NCI-H526 (cell line): Measurements from ENCODE around the gene FKBP11.
A peak's percentile ranks its signal among the peaks of the same experiment; 100 is the strongest.

Experiments used
- DNase-seq, 2 experiments: peaks; one replicate each; lab custom pipeline; 2025; lab: John Stamatoyannopoulos, UW

Gene FKBP11

DNA sequence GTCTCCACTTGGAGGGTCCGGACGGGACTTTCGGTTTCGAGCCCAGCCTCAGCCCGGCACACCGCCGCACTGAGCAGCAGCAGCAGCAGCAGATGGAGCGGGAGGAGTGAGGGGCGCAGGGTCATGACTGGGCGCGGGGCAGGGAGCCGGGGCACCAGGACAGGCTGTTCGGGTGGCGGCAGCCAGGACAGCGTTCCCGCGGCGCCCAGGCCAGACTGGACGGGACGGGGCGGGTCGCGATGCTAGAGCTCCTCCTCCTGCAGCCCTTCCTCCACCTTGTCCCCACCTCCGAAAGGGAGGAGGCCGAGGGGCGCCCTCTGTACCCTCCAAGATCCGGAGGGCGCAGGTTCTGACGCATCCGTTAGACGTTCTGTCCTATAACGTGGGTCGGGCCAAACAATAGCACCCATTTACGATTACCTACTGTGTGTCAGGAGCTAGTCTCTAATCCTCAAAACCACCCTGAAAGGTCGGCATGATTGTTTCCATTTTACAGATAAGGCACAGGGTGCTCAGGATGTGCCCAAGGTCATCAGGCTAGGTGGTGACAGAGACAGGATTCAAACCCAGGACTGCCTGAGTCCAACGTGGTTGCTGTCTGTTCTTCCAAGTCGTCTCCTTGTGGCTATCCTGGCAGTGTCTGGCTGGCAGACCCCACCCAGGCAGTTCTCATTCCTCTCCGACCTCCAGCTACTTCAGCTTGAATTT is at the start of gene FKBP11:
FKBP11 (minus strand) TSS at position 189 of the 708 bp plus-strand sequence; CDS start at position 125, 64 bp downstream.
- DNase-seq, result peak in 1 of 2 experiments; percentile 42

DNA sequence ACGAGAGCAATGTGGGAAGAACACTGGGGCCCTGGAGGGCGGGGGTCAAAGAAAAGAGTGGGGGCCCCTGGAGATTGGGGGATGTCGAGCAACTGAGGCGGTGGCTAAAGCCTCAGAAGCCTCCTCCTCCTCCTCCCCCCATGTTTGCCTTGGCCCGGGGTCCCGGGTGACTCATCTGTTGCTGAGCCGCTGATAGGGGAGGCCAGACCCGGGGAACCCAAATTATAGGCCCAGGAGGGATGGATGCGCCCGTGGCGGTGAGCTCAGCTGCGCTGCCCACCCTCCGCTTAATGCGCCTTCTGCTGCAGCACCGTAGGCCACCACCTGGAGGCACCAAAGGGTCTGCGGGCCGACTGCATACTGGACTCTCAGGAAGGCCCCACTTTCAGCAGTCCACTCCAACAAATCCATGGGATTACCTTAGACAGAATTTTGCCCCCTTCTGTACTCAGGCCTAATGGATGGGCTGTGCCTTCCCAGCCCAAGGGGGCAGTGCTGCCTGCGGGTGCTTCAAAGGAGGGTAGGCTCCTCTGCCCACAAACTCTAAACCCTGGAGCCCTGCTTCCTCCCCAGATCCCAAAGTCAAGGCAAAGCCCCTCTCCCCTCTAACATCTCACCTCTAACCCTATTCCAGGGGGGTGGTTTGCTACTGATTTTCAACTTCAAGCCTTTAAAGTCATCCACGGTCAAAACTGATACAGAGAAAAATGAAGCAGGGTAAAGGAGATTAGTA is 48.8 kb upstream of the FKBP11 start:
- DNase-seq, result no peak

DNA sequence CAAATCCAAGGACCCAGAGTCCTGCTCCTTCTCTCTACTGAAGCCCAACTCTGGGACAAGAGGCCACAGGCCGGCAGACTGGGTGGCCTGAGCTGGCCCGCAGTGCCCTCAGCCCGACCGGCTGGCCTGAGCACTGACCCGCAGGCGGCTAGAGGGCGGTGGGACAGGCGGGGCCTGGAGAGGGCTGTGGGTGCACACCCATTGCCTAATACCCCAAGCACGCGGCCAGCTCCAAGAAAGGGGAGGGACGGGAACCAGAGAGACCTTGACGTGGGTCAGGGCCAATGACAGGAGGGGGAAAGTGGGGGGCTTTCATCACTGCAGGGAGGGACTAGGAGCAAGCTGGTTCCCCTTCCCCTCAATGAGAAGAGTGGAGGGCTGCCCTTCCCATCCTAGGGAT is 48.2 kb upstream of the FKBP11 start:
- no peak for DNase-seq

DNA sequence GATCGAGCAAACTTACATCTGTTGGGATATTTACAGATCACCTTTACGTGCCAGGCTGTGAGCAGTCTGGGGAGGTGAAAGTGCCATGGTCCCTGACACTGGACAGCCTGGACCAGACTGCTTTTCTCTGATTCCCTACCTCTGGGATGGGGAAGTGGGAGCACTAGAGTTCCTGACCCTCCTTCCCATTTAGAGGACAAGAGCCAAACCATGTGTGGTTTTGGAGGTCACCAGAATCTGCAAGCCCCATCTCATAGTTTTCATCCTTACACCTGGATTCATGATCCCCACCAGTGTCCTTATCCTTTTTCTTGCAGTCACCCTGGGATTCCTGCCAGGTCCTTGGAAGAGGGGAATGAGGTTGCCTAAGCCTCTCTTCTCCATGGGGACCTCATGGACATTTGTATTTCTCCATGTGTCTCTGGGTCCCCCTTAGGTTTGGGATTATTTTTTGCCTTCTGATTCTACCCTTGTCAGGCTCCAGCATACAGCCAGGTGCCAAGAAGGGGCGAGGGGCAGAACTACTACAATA is 47.7 kb upstream of the FKBP11 start:
- DNase-seq, result no peak

- DNase-seq, result no peak
Observed at GRCh38 chr12:48972213-48972951, 47.1 kb upstream of the FKBP11 start.

- DNase-seq, result no peak
Observed at GRCh38 chr12:48970702-48971334, 45.5 kb upstream of the FKBP11 start.

DNA sequence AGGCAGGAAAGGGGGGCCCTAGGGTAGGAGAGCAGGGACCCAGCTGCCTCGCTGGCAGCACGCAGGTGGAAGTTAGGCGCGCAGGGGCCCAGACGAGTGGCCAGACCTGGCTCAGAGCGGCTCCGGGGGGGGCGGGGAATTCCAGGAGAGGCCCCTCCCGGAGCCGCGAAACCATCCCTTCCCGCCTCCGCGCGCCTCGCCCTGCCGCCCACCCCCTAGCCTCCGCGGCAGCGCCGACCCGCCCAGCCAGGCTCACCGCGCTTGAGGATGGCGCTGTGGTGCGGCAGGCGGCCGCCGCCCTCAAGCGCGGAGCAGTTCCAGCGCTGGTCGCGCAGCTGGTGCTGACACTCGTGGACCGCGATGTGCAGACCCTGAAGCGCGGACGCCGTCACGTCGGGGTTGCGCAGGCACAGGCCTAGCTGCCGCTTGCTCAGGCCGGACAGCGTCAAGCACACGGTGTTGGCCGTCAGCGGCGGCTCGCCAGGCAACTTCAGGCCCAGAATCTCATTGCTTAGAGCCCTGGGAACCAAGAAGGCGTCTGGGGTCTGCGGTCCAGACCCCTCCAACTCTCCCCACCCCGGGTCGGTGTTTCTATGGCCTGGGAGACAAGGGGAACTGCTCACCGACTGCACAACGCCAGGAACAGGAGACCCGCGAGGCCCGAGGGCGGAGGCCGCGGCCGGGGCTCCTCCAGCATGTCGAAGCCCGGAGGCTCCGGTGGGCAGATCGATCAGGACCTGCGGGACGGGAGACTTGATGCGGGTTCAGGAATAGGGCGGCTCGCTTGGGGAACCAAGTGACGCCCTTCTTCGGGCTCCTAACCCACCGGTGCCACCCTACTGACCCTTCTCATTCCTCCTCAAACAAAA is 44.8 kb upstream of the FKBP11 start:
- DNase-seq, result peak in 1 of 2 experiments; percentile 44

GRCh38 chr12:48969160-48969771 is 44.0 kb upstream of the FKBP11 start:
- DNase-seq, result no peak

DNA sequence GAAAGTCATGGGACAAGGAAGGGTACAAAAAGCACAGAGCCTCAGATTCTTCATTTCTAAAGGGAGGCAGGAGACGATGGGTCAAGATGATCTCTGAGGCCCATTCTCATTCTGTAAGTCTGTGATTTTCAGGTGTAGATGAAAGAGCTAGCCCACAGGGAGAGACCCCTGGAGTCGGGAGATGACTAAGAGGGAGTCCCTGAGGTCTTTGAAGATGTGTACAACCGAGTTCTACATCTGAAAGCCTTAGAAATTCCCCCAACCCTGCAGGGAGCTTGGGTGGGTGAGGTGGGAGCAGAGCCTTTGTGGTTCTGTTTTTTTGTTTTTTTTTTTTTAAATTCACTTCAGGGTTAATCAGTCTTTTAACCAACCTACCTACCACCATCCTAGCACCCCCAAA is 43.2 kb upstream of the FKBP11 start:
- no peak for DNase-seq

DNA sequence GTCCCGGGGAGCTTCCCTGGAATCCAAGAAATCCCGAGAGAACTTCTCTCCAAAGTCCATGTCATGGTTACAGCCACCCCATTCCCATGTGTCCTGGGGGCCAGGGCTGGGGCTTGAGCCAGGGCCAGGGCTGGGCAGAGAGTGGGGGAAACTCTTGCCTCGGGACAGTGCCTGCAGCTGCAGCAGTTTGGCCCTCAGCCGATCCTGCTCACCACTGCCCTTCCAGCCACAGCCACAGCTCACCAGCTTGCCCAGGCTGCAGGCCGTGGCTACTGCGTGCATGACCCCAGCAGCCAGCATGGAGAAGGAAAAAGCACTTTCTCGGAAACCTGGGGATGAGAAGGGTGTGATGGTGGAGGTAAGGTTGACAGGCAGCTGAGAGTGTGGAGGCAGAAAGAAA is 42.7 kb upstream of the FKBP11 start:
- DNase-seq, result no peak

- no peak for DNase-seq
Observed at GRCh38 chr12:48966177-48966895, 41.0 kb upstream of the FKBP11 start.

DNA sequence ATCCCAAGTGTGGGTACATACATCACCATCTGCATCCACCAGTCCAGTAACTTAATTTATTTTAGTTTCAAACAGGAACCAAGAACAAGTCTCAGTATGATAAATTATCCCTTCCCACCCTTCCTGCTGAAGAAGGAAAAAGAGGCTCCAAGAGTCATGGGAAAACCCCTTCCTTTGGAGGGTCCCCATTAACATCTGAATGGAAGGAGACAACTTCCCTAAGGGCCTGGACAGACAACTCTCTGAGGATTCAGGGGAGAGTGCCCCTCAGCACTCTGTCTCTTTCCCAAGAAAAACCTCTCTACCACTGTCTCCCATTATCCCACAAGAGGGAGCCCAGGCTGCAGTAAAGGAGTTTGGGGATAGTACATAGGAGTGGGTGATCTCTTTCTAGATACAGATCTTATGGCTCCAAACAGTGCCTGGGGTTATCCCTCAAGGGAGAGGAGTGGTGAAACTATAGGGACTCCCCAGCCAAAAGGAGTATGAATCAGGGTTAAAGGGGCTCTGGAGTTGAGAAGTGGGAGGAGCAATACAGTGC is 40.1 kb upstream of the FKBP11 start:
- no peak for DNase-seq

DNA sequence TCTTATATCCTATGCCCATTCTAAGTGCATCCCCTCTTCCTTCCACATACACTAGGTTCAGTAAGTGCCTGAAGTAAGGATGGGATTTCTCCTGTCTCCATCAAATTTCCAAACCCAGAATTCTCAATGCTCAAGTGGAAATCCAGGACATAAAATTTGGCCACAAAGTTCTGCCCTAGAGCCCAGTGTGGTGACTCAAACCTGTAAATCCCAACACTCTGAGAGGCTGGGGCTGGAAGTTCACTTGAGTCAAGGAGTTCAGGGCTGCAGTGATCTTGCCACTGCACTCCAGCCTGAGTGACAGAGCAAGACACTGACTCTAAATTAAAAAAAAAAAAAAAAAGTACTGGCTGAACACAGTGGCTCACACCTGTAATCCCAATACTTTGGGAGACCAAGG is 36.5 kb upstream of the FKBP11 start:
- no peak for DNase-seq

GRCh38 chr12:48961331-48961730 is 36.0 kb upstream of the FKBP11 start:
- no peak for DNase-seq

- DNase-seq, result no peak
Observed at GRCh38 chr12:48960834-48961233, 35.5 kb upstream of the FKBP11 start.

GRCh38 chr12:48958049-48958388 is 32.7 kb upstream of the FKBP11 start:
- no peak for DNase-seq

GRCh38 chr12:48957141-48958048 is 32.1 kb upstream of the FKBP11 start, which contains the start of gene ARF3:
ARF3 (minus strand) TSS chr12:48957487; CDS start chr12:48941095, 16,392 bp downstream.
- DNase-seq, result peak; percentile 88 to 98

DNA sequence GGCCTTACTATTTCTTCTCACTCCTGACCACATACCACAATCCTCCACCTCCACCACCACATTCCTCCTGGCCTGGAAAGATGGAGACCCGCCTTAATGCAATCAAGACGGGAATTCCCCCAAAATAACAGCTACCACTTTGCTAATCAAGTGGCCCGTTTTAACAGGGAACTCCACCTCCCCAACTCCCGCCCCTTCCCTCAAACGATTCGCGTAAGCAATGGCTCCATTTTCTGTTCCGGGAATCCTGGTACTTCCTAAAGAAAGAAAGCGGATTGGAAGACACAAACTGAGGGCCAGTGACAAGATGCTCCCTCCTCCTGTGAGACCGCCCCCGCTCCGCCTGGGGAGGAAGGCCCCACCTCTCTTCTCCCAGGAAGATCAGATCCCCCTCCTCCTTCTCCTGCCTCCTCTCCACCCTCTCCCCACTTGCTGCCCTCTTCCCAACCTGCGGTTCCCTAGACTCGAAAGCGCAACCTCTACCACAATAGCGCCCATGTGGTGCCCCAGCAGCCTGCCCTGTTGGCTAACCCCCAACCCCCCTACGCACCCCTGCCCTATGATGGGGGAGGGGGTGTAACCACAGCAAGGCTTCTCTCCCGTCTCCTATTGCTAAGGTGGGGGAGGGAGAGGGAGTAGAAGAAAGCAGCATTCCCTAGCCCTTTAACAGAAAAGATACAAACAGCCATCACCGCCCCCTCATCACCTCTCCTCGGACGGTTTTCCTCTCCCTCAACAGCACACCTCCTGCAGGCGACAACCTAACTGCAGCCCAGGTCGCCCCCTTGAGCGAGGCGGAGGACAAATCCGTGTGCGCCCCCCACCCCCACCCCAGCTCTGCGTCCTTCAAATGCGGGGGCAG is 31.2 kb upstream of the FKBP11 start:
- DNase-seq, result peak; percentile 83 to 88
